DOHH2 (cell line): Measurements from ENCODE around the gene ITPRIP.

Experiments
- H3F3A ChIP-seq: fragments of 200-600 bp; sonication (generic), shearing (Covaris generic); 2 replicates; pipeline ENCODE4 v1.6.0; 2016; ENCODE audit warnings: antibody characterized with exemption, mild to moderate bottlenecking; ENCODE audit not compliant: control insufficient read depth, insufficient read depth
- H3K27ac ChIP-seq: fragments of 200-600 bp; sonication (generic); 2 replicates; pipeline ENCODE4 v1.5.1; 2014; ENCODE audit warnings: low read depth, mild to moderate bottlenecking, low read length, moderate library complexity
- H3K27me3 ChIP-seq: fragments of 200-600 bp; sonication (generic); 2 replicates; pipeline ENCODE4 v1.6.1; 2014; ENCODE audit warnings: mild to moderate bottlenecking, low read length, mixed read lengths; ENCODE audit not compliant: control insufficient read depth
- H3K36me3 ChIP-seq: fragments of 200-600 bp; sonication (generic); 2 replicates; pipeline ENCODE4 v1.6.1; 2014; ENCODE audit warnings: mild to moderate bottlenecking, low read length, moderate library complexity, mixed read lengths; ENCODE audit not compliant: control insufficient read depth
- H3K4me1 ChIP-seq: fragments of 200-600 bp; sonication (generic); 2 replicates; pipeline ENCODE4 v1.6.1; 2014; ENCODE audit warnings: mild to moderate bottlenecking, low read length, mixed read lengths; ENCODE audit not compliant: control insufficient read depth
- H3K4me2 ChIP-seq: fragments of 200-600 bp; sonication (generic); 2 replicates; pipeline ENCODE4 v1.6.0; 2014; ENCODE audit warnings: mild to moderate bottlenecking, low read length, moderate library complexity
- H3K4me3 ChIP-seq: fragments of 200-600 bp; sonication (generic); 2 replicates; pipeline ENCODE4 v1.5.1; 2014; ENCODE audit warnings: mild to moderate bottlenecking, low read length, mixed read lengths
- H3K79me2 ChIP-seq: fragments of 200-600 bp; sonication (generic); 2 replicates; pipeline ENCODE4 v1.6.1; 2014; ENCODE audit warnings: mild to moderate bottlenecking, low read length, mixed read lengths; ENCODE audit not compliant: control insufficient read depth
- H3K9me2 ChIP-seq: fragments of 200-600 bp; sonication (generic); replicated peaks from 2 replicates; pipeline ENCODE4 v1.6.1; 2014; ENCODE audit warnings: mild to moderate bottlenecking, low read length, mixed read lengths; ENCODE audit not compliant: control insufficient read depth
- H3K9me3 ChIP-seq: fragments of 200-600 bp; sonication (generic); 2 replicates; pipeline ENCODE4 v1.6.1; 2014; ENCODE audit warnings: antibody characterized with exemption, low read length, mixed read lengths; ENCODE audit not compliant: control insufficient read depth, insufficient read depth
- H4K20me1 ChIP-seq: fragments of 200-600 bp; sonication (generic); 2 replicates; pipeline ENCODE4 v1.6.0; 2014; ENCODE audit warnings: low read depth, mild to moderate bottlenecking, antibody characterized with exemption, low read length, moderate library complexity; ENCODE audit not compliant: control insufficient read depth, insufficient read depth
- EZH2phosphoT487 ChIP-seq: fragments of 200-600 bp; sonication (generic); IDR thresholded peaks from 2 replicates; pipeline ENCODE4 v1.6.1; 2017; ENCODE audit warnings: borderline replicate concordance, mild to moderate bottlenecking, antibody characterized with exemption, low read length, moderate library complexity, mixed read lengths
- TF ChIP-seq, protein P1 (sequence below): fragments of 200-600 bp; sonication (generic); IDR thresholded peaks from one replicate; pipeline ENCODE4 v1.5.1; 2014; ENCODE audit warnings: antibody characterized with exemption, mild to moderate bottlenecking, low read depth, low read length; ENCODE audit not compliant: poor library complexity, severe bottlenecking

ITPRIP gene

DNA sequence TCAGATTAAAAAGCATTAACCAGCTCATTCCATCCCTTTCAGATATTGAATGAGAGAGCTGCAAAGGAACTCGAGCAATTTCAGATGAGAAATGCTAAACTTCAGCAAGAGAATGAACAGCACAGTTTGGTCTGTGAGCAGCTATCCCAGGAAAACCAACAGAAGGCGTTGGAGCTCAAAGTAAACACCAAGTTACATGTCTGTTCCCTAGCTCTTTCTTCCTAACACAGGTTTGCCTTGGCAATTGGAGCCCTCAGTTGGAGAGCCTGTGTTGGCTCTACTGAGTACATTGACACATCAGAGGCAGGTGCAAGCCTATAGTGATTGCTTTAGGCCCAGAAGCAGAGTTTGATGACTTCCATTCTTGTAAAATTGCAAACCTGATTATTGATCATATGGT is 30.1 kb upstream of the ITPRIP start:
- peaks cover 12% of the 10 kb centered on the region for H3K27me3 ChIP-seq
- H4K20me1 ChIP-seq: no peaks in the 10 kb centered on the region
- no peak overlapping the region for H3K27ac ChIP-seq
- H3K36me3 ChIP-seq: no peaks in the 10 kb centered on the region
- TF ChIP-seq EZH2phosphoT487: no peak
- TF ChIP-seq, protein P1, sequence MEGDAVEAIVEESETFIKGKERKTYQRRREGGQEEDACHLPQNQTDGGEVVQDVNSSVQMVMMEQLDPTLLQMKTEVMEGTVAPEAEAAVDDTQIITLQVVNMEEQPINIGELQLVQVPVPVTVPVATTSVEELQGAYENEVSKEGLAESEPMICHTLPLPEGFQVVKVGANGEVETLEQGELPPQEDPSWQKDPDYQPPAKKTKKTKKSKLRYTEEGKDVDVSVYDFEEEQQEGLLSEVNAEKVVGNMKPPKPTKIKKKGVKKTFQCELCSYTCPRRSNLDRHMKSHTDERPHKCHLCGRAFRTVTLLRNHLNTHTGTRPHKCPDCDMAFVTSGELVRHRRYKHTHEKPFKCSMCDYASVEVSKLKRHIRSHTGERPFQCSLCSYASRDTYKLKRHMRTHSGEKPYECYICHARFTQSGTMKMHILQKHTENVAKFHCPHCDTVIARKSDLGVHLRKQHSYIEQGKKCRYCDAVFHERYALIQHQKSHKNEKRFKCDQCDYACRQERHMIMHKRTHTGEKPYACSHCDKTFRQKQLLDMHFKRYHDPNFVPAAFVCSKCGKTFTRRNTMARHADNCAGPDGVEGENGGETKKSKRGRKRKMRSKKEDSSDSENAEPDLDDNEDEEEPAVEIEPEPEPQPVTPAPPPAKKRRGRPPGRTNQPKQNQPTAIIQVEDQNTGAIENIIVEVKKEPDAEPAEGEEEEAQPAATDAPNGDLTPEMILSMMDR: no peak
- H3K4me3 ChIP-seq: no peak overlapping the region
- H3K4me1 ChIP-seq: no peaks in the 10 kb centered on the region
- H3K9me2 ChIP-seq: no peaks in the 10 kb centered on the region
- no peak overlapping the region for H3K4me2 ChIP-seq
- H3K9me3 ChIP-seq: no peaks in the 10 kb centered on the region
- H3F3A ChIP-seq: no peaks in the 10 kb centered on the region
- no peaks in the 10 kb centered on the region for H3K79me2 ChIP-seq

GRCh38 chr10:104367904-104368303 is 29.6 kb upstream of the ITPRIP start:
- Histone ChIP-seq H4K20me1 (no peaks in the 10 kb centered on the region), H3K4me2 (no peak overlapping the region), H3K9me3 (no peaks in the 10 kb centered on the region), H3K27ac (no peak overlapping the region), H3K4me3 (no peak overlapping the region), H3K9me2 (no peaks in the 10 kb centered on the region), H3F3A (no peaks in the 10 kb centered on the region), H3K4me1 (no peaks in the 10 kb centered on the region), H3K36me3 (no peaks in the 10 kb centered on the region), H3K27me3 (peaks cover 16% of the 10 kb centered on the region), H3K79me2 (no peaks in the 10 kb centered on the region)
- TF ChIP-seq, protein P1: no peak
- no peak for TF ChIP-seq EZH2phosphoT487

DNA sequence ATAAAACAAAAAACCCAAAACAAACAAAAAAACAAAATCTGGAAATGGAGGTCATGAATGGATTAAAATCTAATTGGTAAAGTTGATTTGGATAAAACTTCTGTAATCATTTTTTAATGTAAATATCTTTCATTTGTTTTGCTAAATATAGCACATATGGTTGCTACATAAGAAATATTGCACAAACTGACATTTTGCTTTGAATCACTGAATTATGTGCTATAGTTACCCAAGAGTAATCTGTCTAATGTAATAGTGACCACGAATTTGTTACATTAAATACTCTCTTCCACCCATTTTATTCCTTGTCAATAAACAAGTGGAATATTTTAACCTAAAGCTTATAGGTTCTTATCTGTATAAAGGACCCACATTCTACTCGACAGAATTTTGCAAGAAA is 21.5 kb upstream of the ITPRIP start:
- no peak overlapping the region for H3K4me2 ChIP-seq
- no peaks in the 10 kb centered on the region for H3K79me2 ChIP-seq
- H3F3A ChIP-seq: no peaks in the 10 kb centered on the region
- no peak overlapping the region for H3K27ac ChIP-seq
- no peaks in the 10 kb centered on the region for H4K20me1 ChIP-seq
- TF ChIP-seq, protein P1: no peak
- TF ChIP-seq EZH2phosphoT487: no peak
- peaks cover 16% of the 10 kb centered on the region; the same call in 1 of the 2 replicates for H3K27me3 ChIP-seq
- no peaks in the 10 kb centered on the region for H3K9me3 ChIP-seq
- H3K4me1 ChIP-seq: no peaks in the 10 kb centered on the region
- H3K36me3 ChIP-seq: no peaks in the 10 kb centered on the region
- H3K9me2 ChIP-seq: no peaks in the 10 kb centered on the region
- no peak overlapping the region for H3K4me3 ChIP-seq
